Left ventricle myocardium inferior (tissue), 1 donor: ENCODE data around the gene NXN. TPM values are rescaled to one million over a fixed set of nuclear protein-coding genes. Genes with fewer than 3 reads are reported as not detected.

Experiments
- DNase-seq: peaks from one replicate; pipeline ENCODE4 v3.0.0-alpha.2; 2020
- H3K27ac ChIP-seq: fragments of 200-600 bp; replicated peaks from 2 replicates; pipeline ENCODE4 v1.8.0; 2021
- H3K27me3 ChIP-seq: fragments of 200-600 bp; 2 replicates; pipeline ENCODE4 v1.8.0; 2021; ENCODE audit warnings: low read depth
- H3K36me3 ChIP-seq: fragments of 200-600 bp; 2 replicates; pipeline ENCODE4 v1.8.0; 2021
- H3K4me1 ChIP-seq: fragments of 200-600 bp; 2 replicates; pipeline ENCODE4 v1.8.0; 2021
- H3K4me3 ChIP-seq: fragments of 200-600 bp; 2 replicates; pipeline ENCODE4 v1.8.0; 2021; ENCODE audit warnings: mild to moderate bottlenecking, moderate library complexity
- H3K9me3 ChIP-seq: fragments of 200-600 bp; replicated peaks from 2 replicates; pipeline ENCODE4 v1.8.0; 2021
- intact Hi-C: fragments of 100-400 bp; cut with micrococcal nuclease; formaldehyde crosslinking; loops from one replicate; pipeline ENCODE4 v1.11.0; 2022
- total RNA-seq: library from RNA; stranded (reverse); fragmentation: NEBNext Ultra II Directional; extraction: Animal tissue kit (Norgen Biotek cat#: 25700); gene quantifications from one replicate; pipeline ENCODE4 v1.2.1, GENCODE V29; 2021
- TF ChIP-seq, protein P1 (sequence below): fragments of 200-600 bp; IDR thresholded peaks from 2 replicates; pipeline ENCODE4 v1.8.0; 2021; ENCODE audit warnings: antibody characterized with exemption, mild to moderate bottlenecking, borderline replicate concordance
- donor health status: DM: no; HTN: yes; CAD: no; lungs with severe emphysema.

Gene NXN
- total RNA-seq, 1 donor from 2014 or later = 13.8 TPM

DNA sequence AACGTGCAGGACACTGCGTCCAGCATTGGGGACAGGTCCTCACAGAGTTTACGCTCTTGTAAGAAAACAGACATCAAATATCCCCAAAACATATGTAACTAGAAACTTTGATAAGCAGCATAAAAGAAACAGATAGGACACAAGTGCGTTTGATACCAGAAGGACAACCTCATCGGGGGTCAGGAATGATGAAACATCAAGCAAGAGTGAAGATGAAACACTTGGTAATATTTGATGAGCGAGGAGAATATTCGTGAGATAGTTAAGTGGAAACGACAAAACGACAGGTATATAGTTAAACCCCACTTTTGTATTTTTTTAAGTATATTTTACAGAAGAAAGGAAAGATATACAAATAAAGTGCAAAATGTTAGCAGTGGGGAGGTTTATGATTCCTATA, 55.9 kb downstream of the NXN start:
- H3K4me1 ChIP-seq = peaks cover 9% of the 10 kb centered on the region
- TF ChIP-seq, protein P1, sequence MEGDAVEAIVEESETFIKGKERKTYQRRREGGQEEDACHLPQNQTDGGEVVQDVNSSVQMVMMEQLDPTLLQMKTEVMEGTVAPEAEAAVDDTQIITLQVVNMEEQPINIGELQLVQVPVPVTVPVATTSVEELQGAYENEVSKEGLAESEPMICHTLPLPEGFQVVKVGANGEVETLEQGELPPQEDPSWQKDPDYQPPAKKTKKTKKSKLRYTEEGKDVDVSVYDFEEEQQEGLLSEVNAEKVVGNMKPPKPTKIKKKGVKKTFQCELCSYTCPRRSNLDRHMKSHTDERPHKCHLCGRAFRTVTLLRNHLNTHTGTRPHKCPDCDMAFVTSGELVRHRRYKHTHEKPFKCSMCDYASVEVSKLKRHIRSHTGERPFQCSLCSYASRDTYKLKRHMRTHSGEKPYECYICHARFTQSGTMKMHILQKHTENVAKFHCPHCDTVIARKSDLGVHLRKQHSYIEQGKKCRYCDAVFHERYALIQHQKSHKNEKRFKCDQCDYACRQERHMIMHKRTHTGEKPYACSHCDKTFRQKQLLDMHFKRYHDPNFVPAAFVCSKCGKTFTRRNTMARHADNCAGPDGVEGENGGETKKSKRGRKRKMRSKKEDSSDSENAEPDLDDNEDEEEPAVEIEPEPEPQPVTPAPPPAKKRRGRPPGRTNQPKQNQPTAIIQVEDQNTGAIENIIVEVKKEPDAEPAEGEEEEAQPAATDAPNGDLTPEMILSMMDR = no peak
- H3K9me3 ChIP-seq = no peaks in the 10 kb centered on the region
- peaks cover 5% of the 10 kb centered on the region for H3K36me3 ChIP-seq
- H3K4me3 ChIP-seq = no peak overlapping the region
- no peaks in the 10 kb centered on the region for H3K27me3 ChIP-seq
- no peak overlapping the region for H3K27ac ChIP-seq
- intact Hi-C loops = no loop called here
- no peak for DNase-seq

DNA sequence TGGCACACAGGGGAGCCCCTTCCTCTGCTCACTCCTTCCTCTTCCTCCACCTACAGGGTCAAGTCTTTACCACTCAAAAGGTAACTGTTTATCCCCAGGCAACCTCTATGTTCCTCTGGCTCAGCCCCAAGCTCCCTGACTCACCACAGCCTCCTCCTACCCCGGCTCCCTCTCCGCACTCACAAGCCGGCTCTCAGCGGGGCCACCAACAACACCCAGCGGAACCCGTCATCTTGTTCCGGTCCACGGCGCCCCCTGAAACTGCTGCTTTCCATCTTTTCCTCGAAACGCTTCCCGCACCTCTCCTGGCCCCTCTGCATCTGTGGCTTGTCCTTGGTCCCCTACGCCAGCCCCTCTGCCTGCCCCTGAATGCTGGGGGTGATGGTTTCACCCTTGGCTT, 58.4 kb downstream of the NXN start:
- DNase-seq = no peak
- H3K36me3 ChIP-seq = peaks cover 5% of the 10 kb centered on the region
- H3K4me1 ChIP-seq = peaks cover 12% of the 10 kb centered on the region
- no peak overlapping the region for H3K27ac ChIP-seq
- TF ChIP-seq, protein P1 = no peak
- no peaks in the 10 kb centered on the region for H3K27me3 ChIP-seq
- no peaks in the 10 kb centered on the region for H3K9me3 ChIP-seq
- H3K4me3 ChIP-seq = no peak overlapping the region
- intact Hi-C loops = no loop called here

DNA sequence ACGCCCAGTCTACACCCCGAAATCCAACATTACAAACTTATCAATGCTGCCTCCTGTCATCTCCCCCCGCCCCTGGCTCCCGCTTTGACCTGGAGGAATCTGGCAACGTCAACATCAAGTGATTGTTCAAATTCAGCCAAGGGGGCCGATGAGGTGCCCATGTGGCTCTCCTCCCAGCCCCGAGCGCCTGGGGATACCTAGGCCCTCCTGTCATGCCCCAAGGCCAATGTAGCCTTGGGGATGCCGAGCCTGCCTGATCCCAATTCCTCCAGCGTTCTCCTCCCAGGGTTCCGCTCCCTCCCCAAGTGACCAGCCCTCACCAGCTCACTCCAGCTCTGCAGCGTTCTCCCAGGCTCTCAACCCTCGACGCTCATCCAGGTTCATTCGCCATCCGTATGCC, 59.4 kb downstream of the NXN start:
- TF ChIP-seq, protein P1 = no peak
- intact Hi-C loops = no loop called here
- H3K27ac ChIP-seq = no peak overlapping the region
- DNase-seq = no peak
- H3K27me3 ChIP-seq = no peaks in the 10 kb centered on the region
- H3K36me3 ChIP-seq = peaks cover 5% of the 10 kb centered on the region
- H3K9me3 ChIP-seq = no peaks in the 10 kb centered on the region
- H3K4me3 ChIP-seq = no peak overlapping the region
- peaks cover 21% of the 10 kb centered on the region for H3K4me1 ChIP-seq

DNA sequence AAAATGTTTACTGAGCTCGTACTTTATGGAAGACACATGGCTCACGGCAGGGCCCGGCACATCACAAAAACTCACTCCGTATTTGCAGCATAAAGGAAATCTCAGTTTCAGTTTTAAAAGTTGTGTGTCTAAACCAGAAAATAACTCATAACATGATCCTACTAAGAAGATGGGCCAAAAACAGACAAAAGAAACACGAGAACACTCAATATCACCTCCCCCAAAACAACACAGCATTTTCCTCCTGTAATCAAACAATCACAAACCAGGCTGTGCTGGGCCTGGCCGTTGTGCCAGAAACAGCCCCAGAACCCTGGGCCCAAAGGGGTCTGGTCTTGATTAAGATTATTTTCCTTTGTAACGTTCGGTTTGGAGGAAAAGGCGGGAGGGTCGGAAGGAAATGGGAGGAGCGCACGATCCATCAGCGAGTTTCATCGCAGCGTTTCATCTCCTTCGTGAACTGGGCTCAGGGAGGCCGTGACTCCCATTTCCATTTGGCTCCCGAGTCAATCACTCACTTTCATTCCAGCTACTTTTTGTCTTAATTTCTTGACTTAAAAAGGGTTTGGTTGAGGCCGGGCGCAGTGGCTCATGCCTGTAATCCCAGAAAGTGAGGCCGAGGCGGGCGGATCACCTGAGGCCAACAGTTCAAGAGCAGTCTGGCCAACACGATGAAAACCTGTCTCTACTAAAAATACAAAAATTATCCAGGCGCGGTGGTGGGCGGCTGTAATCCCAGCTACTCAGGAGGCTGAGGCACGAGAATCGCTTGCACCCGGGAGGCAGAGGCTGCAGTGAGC, 61.4 kb downstream of the NXN start:
- H3K4me3 ChIP-seq = peak overlapping the region; percentile 27
- no peaks in the 10 kb centered on the region for H3K27me3 ChIP-seq
- H3K27ac ChIP-seq = peak overlapping the region; percentile 84
- TF ChIP-seq, protein P1 = no peak
- intact Hi-C loops = loop anchor here (10.0 kb wide), 1 partner anchor 73 kb away; no protein-coding TSS in a partner anchor
- H3K4me1 ChIP-seq = peaks cover 31% of the 10 kb centered on the region
- no peaks in the 10 kb centered on the region for H3K9me3 ChIP-seq
- DNase-seq = no peak
- H3K36me3 ChIP-seq = peaks cover 5% of the 10 kb centered on the region

DNA sequence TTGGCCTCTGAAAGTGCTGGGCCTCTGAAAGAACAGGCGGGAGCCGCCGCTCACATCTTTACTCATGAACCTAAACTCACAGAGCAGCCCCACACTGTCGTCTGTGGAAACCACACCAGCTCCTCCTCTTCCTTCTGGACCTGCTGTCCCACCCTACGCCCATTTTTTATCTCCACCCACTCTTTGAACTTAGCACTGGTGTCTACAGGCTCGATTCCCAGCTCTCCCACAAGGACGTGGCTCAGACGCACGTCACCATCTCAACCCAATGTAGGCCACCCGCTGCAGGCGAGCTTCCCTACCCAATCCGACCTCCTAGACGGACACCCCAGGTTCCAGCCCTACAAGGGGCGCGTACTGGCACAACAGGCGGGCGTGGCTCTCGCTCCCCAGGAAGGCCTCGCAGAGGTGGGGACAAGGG, 62.2 kb downstream of the NXN start:
- Histone ChIP-seq H3K4me1 (peaks cover 31% of the 10 kb centered on the region), H3K4me3 (peak overlapping the region; percentile 27), H3K27ac (peak overlapping the region; percentile 84), H3K9me3 (no peaks in the 10 kb centered on the region), H3K27me3 (no peaks in the 10 kb centered on the region), H3K36me3 (peaks cover 2% of the 10 kb centered on the region)
- TF ChIP-seq, protein P1 = no peak
- no peak for DNase-seq
- intact Hi-C loops = loop anchor here (10.0 kb wide), 1 partner anchor 73 kb away; no protein-coding TSS in a partner anchor
